SK-N-SH (cell line): Measurements from ENCODE around the gene EHBP1L1. TPM values are rescaled to one million over a fixed set of nuclear protein-coding genes. Genes with fewer than 3 reads are reported as not detected.

ENCODE experiments used
- CTCF ChIA-PET: fragments of 300-600, 350-600 bp; formaldehyde crosslinking; extraction: SDS; loops from one replicate; lab custom pipeline; 2021; lab: Yijun Ruan, JAX
- POLR2A ChIA-PET: fragments of 350-600 bp; sonication (Branson Sonifier 250); formaldehyde crosslinking; extraction: SDS; loops from one replicate; lab custom pipeline; 2020; ENCODE audit warnings: antibody characterized with exemption, inconsistent platforms; lab: Yijun Ruan, JAX
- DNase-seq: peaks from one replicate; pipeline ENCODE4 v3.0.0; 2012
- H2AFZ ChIP-seq: fragments of 200-600 bp; sonication (generic); 2 replicates; pipeline ENCODE4 v1.8.1; 2016; ENCODE audit warnings: antibody characterized with exemption, mild to moderate bottlenecking, low read depth
- H3F3A ChIP-seq: fragments of 200-600 bp; sonication (generic); replicated peaks from 2 replicates; pipeline ENCODE3; 2016; ENCODE audit warnings: antibody characterized with exemption, mild to moderate bottlenecking; ENCODE audit not compliant: insufficient read depth
- H3K27ac ChIP-seq, 2 experiments: fragments of 200-500 bp in 1 of 2; fragments of 200-600 bp in 1 of 2; sonication (Bioruptor generic) in 1 of 2; sonication (generic), shearing (Covaris generic) in 1 of 2; 2 replicates each; pipeline versions ENCODE4 v1.5.1 to v1.6.1; 2014 to 2016; ENCODE audit warnings: low read depth in 2 of 2, inconsistent platforms in 1 of 2, low read length in 1 of 2, mild to moderate bottlenecking in 1 of 2, mixed read lengths in 1 of 2
- H3K27me3 ChIP-seq: fragments of 200-600 bp; sonication (generic), shearing (Covaris generic); 2 replicates; pipeline ENCODE4 v1.6.1; 2016; ENCODE audit warnings: mixed run types; ENCODE audit not compliant: insufficient read depth
- H3K36me3 ChIP-seq, 2 experiments: fragments of 200-500 bp in 1 of 2; fragments of 200-600 bp in 1 of 2; sonication (Bioruptor generic) in 1 of 2; sonication (generic) in 1 of 2; replicated peaks in 1 of 2; 2 replicates each; pipeline versions ENCODE3 to v1.5.1; 2014 to 2016; ENCODE audit warnings: low read length in 1 of 2, mild to moderate bottlenecking in 1 of 2; ENCODE audit not compliant: insufficient read depth in 2 of 2, control insufficient read depth in 1 of 2
- H3K4me1 ChIP-seq, 2 experiments: fragments of 200-500 bp in 1 of 2; fragments of 200-600 bp in 1 of 2; sonication (Bioruptor generic) in 1 of 2; sonication (generic), shearing (Covaris generic) in 1 of 2; 2 replicates each; pipeline versions ENCODE4 v1.5.1 to v1.6.1; 2014 to 2016; ENCODE audit warnings: low read depth in 1 of 2, low read length in 1 of 2, mixed run types in 1 of 2; ENCODE audit not compliant: insufficient read depth in 2 of 2, control insufficient read depth in 1 of 2
- H3K4me2 ChIP-seq: fragments of 200-600 bp; sonication (generic), shearing (Covaris generic); 2 replicates; pipeline ENCODE4 v1.6.1; 2017; ENCODE audit warnings: mixed run types
- H3K4me3 ChIP-seq, 2 experiments: fragments of 200-500 bp in 1 of 2; fragments of 200-600 bp in 1 of 2; sonication (Bioruptor generic) in 1 of 2; sonication (generic), shearing (Covaris generic) in 1 of 2; 2 replicates each; pipeline versions ENCODE4 v1.5.1 to v1.8.1; 2014 to 2016; ENCODE audit warnings: low read depth in 2 of 2, inconsistent platforms in 1 of 2, low read length in 1 of 2, mild to moderate bottlenecking in 1 of 2, mixed read lengths in 1 of 2, moderate library complexity in 1 of 2
- H3K79me2 ChIP-seq: fragments of 200-600 bp; sonication (generic); 2 replicates; pipeline ENCODE4 v1.8.1; 2017; ENCODE audit warnings: mild to moderate bottlenecking; ENCODE audit not compliant: insufficient read depth
- H3K9ac ChIP-seq: fragments of 200-600 bp; sonication (generic); 2 replicates; pipeline ENCODE4 v1.6.1; 2017; ENCODE audit warnings: mixed run types
- H3K9me2 ChIP-seq: fragments of 200-600 bp; sonication (generic); 2 replicates; pipeline ENCODE4 v1.6.1; 2017; ENCODE audit warnings: mixed run types
- H3K9me3 ChIP-seq: fragments of 200-600 bp; sonication (generic); 2 replicates; pipeline ENCODE4 v1.6.1; 2017; ENCODE audit warnings: mixed run types, mild to moderate bottlenecking, moderate library complexity
- H4K20me1 ChIP-seq: fragments of 200-600 bp; sonication (generic); 2 replicates; pipeline ENCODE4 v1.6.1; 2017; ENCODE audit warnings: mild to moderate bottlenecking, mixed run types; ENCODE audit not compliant: insufficient read depth
- EP300 ChIP-seq, 2 experiments: IDR thresholded peaks; 2 replicates each; pipeline versions ENCODE4 v1.4.0 to v1.6.1; 2012; ENCODE audit warnings: borderline replicate concordance in 1 of 2, low read depth in 1 of 2, low read length in 1 of 2
- FOXJ3 ChIP-seq: sonication (generic); formaldehyde crosslinking; IDR thresholded peaks from 2 replicates; pipeline ENCODE4 v1.5.1; 2020; ENCODE audit warnings: mild to moderate bottlenecking, missing genetic modification reagents
- FOXM1 ChIP-seq: IDR thresholded peaks from 2 replicates; pipeline ENCODE4 v1.4.0; 2012; ENCODE audit warnings: low read depth, mild to moderate bottlenecking
- GATA2 ChIP-seq: sonication (generic); formaldehyde crosslinking; IDR thresholded peaks from 2 replicates; pipeline ENCODE4 v1.5.0; 2020; ENCODE audit warnings: mild to moderate bottlenecking, missing genetic modification reagents
- RAD21 ChIP-seq: IDR thresholded peaks from 2 replicates; pipeline ENCODE4 v1.6.1; 2012; ENCODE audit warnings: mild to moderate bottlenecking, low read length
- RXRA ChIP-seq: IDR thresholded peaks from 2 replicates; pipeline ENCODE4 v1.4.0; 2012; ENCODE audit warnings: low read depth, mild to moderate bottlenecking, borderline replicate concordance
- TAF1 ChIP-seq: IDR thresholded peaks from 2 replicates; pipeline ENCODE4 v1.6.1; 2012; ENCODE audit warnings: low read depth, mild to moderate bottlenecking, low read length, moderate library complexity, borderline replicate concordance
- WGBS: methylation state at CpG from one replicate; pipeline ENCODE4 v1.1.6; 2017; ENCODE audit warnings: low lambda C conversion rate; 5-methylcytosine and 5-hydroxymethylcytosine counted together
- polyA plus RNA-seq, 3 experiments: library from polyadenylated mRNA; depleted of rRNA; stranded (reverse); fragments of >200 nt; gene quantifications; 2 replicates each; pipeline ENCODE4 v1.2.3, GENCODE V29; 2012
- TF ChIP-seq, protein P1 (sequence below): IDR thresholded peaks from 2 replicates; pipeline ENCODE4; 2012
- TF ChIP-seq, protein P2 (sequence below): fragments of 200-600 bp; sonication (generic); IDR thresholded peaks from 2 replicates; pipeline ENCODE4 v1.6.1; 2017; ENCODE audit warnings: antibody characterized with exemption, mild to moderate bottlenecking, moderate library complexity
- TF ChIP-seq, protein P3 (sequence below): IDR thresholded peaks from 2 replicates; pipeline ENCODE4 v1.4.0; 2012; ENCODE audit warnings: low read depth, borderline replicate concordance

The EHBP1L1 gene
- polyA plus RNA-seq, 1 of the 3 experiments (the other 2 are of a cell fraction) = 48.7 TPM

DNA sequence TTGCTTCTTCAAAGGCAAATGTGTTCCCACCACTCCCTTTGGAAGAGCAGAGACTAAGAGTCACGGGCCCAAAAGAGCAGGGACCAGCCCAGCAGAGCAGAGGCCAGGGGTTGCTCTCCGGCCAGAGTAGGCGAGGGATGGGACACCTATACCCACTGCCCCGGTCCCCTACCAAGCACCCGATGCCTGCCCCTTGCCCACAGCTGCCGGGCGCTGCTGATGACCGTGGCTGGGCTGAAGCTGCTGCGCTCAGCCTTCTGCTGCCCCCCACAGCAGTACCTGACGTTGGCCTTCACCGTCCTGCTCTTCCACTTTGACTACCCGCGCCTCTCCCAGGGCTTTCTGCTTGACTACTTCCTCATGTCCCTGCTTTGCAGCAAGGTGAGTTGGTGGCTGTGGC is 51.3 kb downstream of the EHBP1L1 start:
- TF ChIP-seq GATA2 (CRISPR knock-in tag) (no peak), RXRA (no peak), RAD21 (no peak), TAF1 (no peak)
- TF ChIP-seq, protein P1, sequence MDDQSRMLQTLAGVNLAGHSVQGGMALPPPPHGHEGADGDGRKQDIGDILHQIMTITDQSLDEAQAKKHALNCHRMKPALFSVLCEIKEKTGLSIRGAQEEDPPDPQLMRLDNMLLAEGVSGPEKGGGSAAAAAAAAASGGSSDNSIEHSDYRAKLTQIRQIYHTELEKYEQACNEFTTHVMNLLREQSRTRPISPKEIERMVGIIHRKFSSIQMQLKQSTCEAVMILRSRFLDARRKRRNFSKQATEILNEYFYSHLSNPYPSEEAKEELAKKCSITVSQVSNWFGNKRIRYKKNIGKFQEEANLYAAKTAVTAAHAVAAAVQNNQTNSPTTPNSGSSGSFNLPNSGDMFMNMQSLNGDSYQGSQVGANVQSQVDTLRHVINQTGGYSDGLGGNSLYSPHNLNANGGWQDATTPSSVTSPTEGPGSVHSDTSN = no peak
- DNase-seq = no peak
- Histone ChIP-seq H3K27ac (no peak overlapping the region), H3K9me3 (no peaks in the 10 kb centered on the region), H3K9me2 (no peaks in the 10 kb centered on the region), H3F3A (no peaks in the 10 kb centered on the region), H2AFZ (no peak overlapping the region), H3K27me3 (no peaks in the 10 kb centered on the region), H3K4me3 (no peak overlapping the region), H3K4me1 (no peaks in the 10 kb centered on the region), H3K9ac (no peak overlapping the region), H3K79me2 (peaks cover 4% of the 10 kb centered on the region; the same call in 1 of the 2 replicates), H3K36me3 (peaks cover 19 to 77% of the 10 kb centered on the region in 2 experiments), H4K20me1 (no peaks in the 10 kb centered on the region), H3K4me2 (no peak overlapping the region)
- ChIA-PET POLR2A (interaction anchor here (2.8 kb wide), 1 partner anchor 11 kb away, joined by 11 read pairs; the partner anchor contains the start of gene SIPA1), CTCF (interaction anchor here (1.2 to 4.4 kb wide), 13 partner anchors 10 to 396 kb away, joined by 3 to 42 read pairs (median 10); partner anchors contain the start of genes KAT5 and SIPA1)
- WGBS = 91% methylated on average over 13 of the region's 13 CpGs

DNA sequence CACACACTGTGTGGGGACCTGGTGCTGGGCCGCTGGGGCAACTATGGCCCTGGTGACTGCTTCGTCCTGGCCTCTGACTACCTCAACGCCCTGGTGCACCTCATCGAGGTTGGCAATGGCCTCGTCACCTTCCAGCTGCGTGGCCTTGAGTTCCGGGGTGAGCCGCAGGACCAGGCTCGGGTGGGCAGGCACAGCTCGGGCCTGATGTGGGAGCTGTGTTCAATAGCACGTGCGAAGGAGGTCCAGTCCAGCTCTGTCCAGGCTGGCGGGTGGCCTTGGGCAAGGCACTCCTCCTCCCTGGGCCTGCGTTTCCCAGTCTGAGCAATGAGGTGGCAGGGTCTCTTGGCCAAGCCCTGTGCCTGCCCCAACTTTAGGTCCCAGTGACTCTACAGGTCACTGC is 53.7 kb downstream of the EHBP1L1 start:
- no peak overlapping the region for H3K4me3 ChIP-seq
- H3K27ac ChIP-seq = no peak overlapping the region
- no peak for DNase-seq
- CTCF ChIA-PET = interaction anchor here (0.9 kb wide), 1 partner anchor 36 kb away, joined by 3 read pairs; no protein-coding TSS in a partner anchor
- no peak overlapping the region for H2AFZ ChIP-seq
- no peak overlapping the region for H3K9ac ChIP-seq
- no peak overlapping the region for H3K4me2 ChIP-seq
- H3K9me2 ChIP-seq = no peaks in the 10 kb centered on the region
- peaks cover 18 to 76% of the 10 kb centered on the region in 2 experiments for H3K36me3 ChIP-seq
- H3F3A ChIP-seq = no peaks in the 10 kb centered on the region
- peaks cover 4% of the 10 kb centered on the region; the same call in 1 of the 2 replicates for H3K79me2 ChIP-seq
- no peaks in the 10 kb centered on the region for H3K27me3 ChIP-seq
- H4K20me1 ChIP-seq = no peaks in the 10 kb centered on the region
- H3K9me3 ChIP-seq = no peaks in the 10 kb centered on the region
- H3K4me1 ChIP-seq = no peaks in the 10 kb centered on the region
- no peak for TF ChIP-seq FOXJ3 (CRISPR knock-in tag)
- TF ChIP-seq, all 33 proteins: peak for 0
- POLR2A ChIA-PET = no interaction called here
- 95% methylated on average over 8 of the region's 14 CpGs for WGBS

DNA sequence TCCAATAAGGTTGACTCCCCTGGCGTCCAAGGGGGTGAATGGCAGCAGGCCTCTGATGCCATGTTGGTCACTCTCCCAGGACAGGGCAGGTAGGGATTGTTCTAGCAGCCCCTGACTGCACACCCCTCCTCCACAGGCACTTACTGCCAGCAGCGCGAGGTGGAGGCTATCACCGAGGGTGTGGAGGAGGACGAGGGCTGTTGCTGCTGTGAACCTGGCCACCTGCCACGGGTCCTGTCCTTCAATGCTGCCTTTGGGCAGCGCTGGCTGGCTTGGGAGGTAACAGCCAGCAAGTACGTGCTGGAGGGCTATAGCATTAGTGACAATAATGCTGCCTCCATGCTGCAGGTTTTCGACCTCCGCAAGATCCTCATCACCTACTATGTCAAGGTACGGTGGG is 54.4 kb downstream of the EHBP1L1 start:
- no peak overlapping the region for H2AFZ ChIP-seq
- H3F3A ChIP-seq = no peaks in the 10 kb centered on the region
- peaks cover 17 to 76% of the 10 kb centered on the region in 2 experiments for H3K36me3 ChIP-seq
- ChIA-PET POLR2A (no interaction called here), CTCF (interaction anchor here (0.9 kb wide), 1 partner anchor 37 kb away, joined by 3 read pairs; no protein-coding TSS in a partner anchor)
- H3K27me3 ChIP-seq = no peaks in the 10 kb centered on the region
- H3K9me3 ChIP-seq = no peaks in the 10 kb centered on the region
- no peak for DNase-seq
- H3K4me2 ChIP-seq = no peak overlapping the region
- H3K79me2 ChIP-seq = peaks cover 4% of the 10 kb centered on the region; the same call in 1 of the 2 replicates
- H3K4me3 ChIP-seq = no peak overlapping the region
- H4K20me1 ChIP-seq = no peaks in the 10 kb centered on the region
- no peak overlapping the region for H3K9ac ChIP-seq
- no CpG with 5 or more reads among the region's 11 CpGs for WGBS
- no peak overlapping the region for H3K27ac ChIP-seq
- H3K4me1 ChIP-seq = no peaks in the 10 kb centered on the region
- no peak for TF ChIP-seq GATA2 (CRISPR knock-in tag)
- TF ChIP-seq, protein P2, sequence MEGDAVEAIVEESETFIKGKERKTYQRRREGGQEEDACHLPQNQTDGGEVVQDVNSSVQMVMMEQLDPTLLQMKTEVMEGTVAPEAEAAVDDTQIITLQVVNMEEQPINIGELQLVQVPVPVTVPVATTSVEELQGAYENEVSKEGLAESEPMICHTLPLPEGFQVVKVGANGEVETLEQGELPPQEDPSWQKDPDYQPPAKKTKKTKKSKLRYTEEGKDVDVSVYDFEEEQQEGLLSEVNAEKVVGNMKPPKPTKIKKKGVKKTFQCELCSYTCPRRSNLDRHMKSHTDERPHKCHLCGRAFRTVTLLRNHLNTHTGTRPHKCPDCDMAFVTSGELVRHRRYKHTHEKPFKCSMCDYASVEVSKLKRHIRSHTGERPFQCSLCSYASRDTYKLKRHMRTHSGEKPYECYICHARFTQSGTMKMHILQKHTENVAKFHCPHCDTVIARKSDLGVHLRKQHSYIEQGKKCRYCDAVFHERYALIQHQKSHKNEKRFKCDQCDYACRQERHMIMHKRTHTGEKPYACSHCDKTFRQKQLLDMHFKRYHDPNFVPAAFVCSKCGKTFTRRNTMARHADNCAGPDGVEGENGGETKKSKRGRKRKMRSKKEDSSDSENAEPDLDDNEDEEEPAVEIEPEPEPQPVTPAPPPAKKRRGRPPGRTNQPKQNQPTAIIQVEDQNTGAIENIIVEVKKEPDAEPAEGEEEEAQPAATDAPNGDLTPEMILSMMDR = no peak
- TF ChIP-seq, protein P3, sequence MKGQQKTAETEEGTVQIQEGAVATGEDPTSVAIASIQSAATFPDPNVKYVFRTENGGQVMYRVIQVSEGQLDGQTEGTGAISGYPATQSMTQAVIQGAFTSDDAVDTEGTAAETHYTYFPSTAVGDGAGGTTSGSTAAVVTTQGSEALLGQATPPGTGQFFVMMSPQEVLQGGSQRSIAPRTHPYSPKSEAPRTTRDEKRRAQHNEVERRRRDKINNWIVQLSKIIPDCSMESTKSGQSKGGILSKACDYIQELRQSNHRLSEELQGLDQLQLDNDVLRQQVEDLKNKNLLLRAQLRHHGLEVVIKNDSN = no peak
- no peak for TF ChIP-seq FOXJ3 (CRISPR knock-in tag)
- TF ChIP-seq RAD21 = no peak
- TF ChIP-seq FOXM1 = no peak
- no peak for TF ChIP-seq EP300 (IDR thresholded peaks at IDR 0.05; ENCODE audit: borderline replicate concordance in 1 of 2, low read depth in 1 of 2, low read length in 1 of 2)
- TF ChIP-seq, all 33 proteins: peak for 0
- H3K9me2 ChIP-seq = no peaks in the 10 kb centered on the region
